ENCODE measurements around the gene IL13. TPM values are rescaled to one million over a fixed set of nuclear protein-coding genes. Genes with fewer than 3 reads are reported as not detected.

IL13 gene
- total RNA-seq, 2 experiments from 2014 or later, result not detected

- no peak overlapping the region for H2AFZ ChIP-seq (ENCODE audit: low read length)
These were observed 669 bp downstream of the IL13 start for GRCh38 chr5:132658381-132659302.

GRCh38 chr5:132659598-132660493, 1.9 kb downstream of the IL13 start:
- CTCF ChIA-PET (ENCODE audit: unreplicated experiment), result no interaction called here
- Histone ChIP-seq H3K36me3 (ENCODE audit: insufficient read depth, low read length) (no peaks in the 10 kb centered on the region), H3K27ac (ENCODE audit: low read depth, low read length, poor library complexity, severe bottlenecking) (no peak overlapping the region), H3K79me2 (ENCODE audit: insufficient read depth, low read depth, low read length) (no peaks in the 10 kb centered on the region), H3K4me3 (ENCODE audit: low read depth, low read length, poor library complexity, severe bottlenecking) (no peak overlapping the region), H3K4me2 (ENCODE audit: low read length) (no peak overlapping the region), H3K4me1 (ENCODE audit: insufficient read depth, low read length, poor library complexity, severe bottlenecking) (no peaks in the 10 kb centered on the region), H2AFZ (ENCODE audit: low read length) (no peak overlapping the region), H4K20me1 (ENCODE audit: insufficient read depth, low read length) (no peaks in the 10 kb centered on the region), H3K9me3 (ENCODE audit: low read length) (no peaks in the 10 kb centered on the region), H3K9me2 (ENCODE audit: insufficient read depth, low read length) (no peaks in the 10 kb centered on the region)
- POLR2A ChIA-PET, result no interaction called here
- no TSS peak for BruUV-seq (replicated peaks)
- intact Hi-C loops (cut with micrococcal nuclease; ENCODE audit: unreplicated experiment), result loop anchor here (5.0 kb wide), 1 partner anchor 162 kb away; no protein-coding TSS in a partner anchor
- no peak for DNase-seq (ENCODE audit: low spot score)
- TF ChIP-seq, protein P1, sequence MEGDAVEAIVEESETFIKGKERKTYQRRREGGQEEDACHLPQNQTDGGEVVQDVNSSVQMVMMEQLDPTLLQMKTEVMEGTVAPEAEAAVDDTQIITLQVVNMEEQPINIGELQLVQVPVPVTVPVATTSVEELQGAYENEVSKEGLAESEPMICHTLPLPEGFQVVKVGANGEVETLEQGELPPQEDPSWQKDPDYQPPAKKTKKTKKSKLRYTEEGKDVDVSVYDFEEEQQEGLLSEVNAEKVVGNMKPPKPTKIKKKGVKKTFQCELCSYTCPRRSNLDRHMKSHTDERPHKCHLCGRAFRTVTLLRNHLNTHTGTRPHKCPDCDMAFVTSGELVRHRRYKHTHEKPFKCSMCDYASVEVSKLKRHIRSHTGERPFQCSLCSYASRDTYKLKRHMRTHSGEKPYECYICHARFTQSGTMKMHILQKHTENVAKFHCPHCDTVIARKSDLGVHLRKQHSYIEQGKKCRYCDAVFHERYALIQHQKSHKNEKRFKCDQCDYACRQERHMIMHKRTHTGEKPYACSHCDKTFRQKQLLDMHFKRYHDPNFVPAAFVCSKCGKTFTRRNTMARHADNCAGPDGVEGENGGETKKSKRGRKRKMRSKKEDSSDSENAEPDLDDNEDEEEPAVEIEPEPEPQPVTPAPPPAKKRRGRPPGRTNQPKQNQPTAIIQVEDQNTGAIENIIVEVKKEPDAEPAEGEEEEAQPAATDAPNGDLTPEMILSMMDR (conservative IDR thresholded peaks at IDR 0.05; ENCODE audit: low read length), result no peak
- TF ChIP-seq EZH2phosphoT487 (IDR thresholded peaks at IDR 0.05; ENCODE audit: borderline replicate concordance, low read depth, low read length), result no peak

More at GRCh38 chr5:132658381-132659302, 669 bp downstream of the IL13 start:
- no peak for TF ChIP-seq EZH2phosphoT487 (IDR thresholded peaks at IDR 0.05; ENCODE audit: borderline replicate concordance, low read depth, low read length)
- TF ChIP-seq, protein P1 (conservative IDR thresholded peaks at IDR 0.05; ENCODE audit: low read length), result no peak
- ChIA-PET POLR2A (no interaction called here), CTCF (ENCODE audit: unreplicated experiment) (no interaction called here)
- H3K9me3 ChIP-seq (ENCODE audit: low read length), result no peaks in the 10 kb centered on the region
- H3K4me1 ChIP-seq (ENCODE audit: insufficient read depth, low read length, poor library complexity, severe bottlenecking), result no peaks in the 10 kb centered on the region
- H3K9me2 ChIP-seq (ENCODE audit: insufficient read depth, low read length), result no peaks in the 10 kb centered on the region
- H4K20me1 ChIP-seq (ENCODE audit: insufficient read depth, low read length), result no peaks in the 10 kb centered on the region
- H3K27ac ChIP-seq (ENCODE audit: low read depth, low read length, poor library complexity, severe bottlenecking), result no peak overlapping the region
- no peak overlapping the region for H3K4me3 ChIP-seq (ENCODE audit: low read depth, low read length, poor library complexity, severe bottlenecking)
- BruUV-seq (replicated peaks), result no TSS peak
- H3K4me2 ChIP-seq (ENCODE audit: low read length), result no peak overlapping the region
- no peaks in the 10 kb centered on the region for H3K79me2 ChIP-seq (ENCODE audit: insufficient read depth, low read depth, low read length)
- no peaks in the 10 kb centered on the region for H3K36me3 ChIP-seq (ENCODE audit: insufficient read depth, low read length)
- no peak for DNase-seq (ENCODE audit: low spot score)
- intact Hi-C loops (cut with micrococcal nuclease; ENCODE audit: unreplicated experiment), result no loop called here
